Activated CD8-positive, alpha-beta T cell treated with anti-CD3 and anti-CD28 coated beads for 36 hours (primary cell): ENCODE data around the gene THEM4. TPM values are rescaled to one million over a fixed set of nuclear protein-coding genes. Genes with fewer than 3 reads are reported as not detected.
A peak's percentile ranks its signal among the peaks of the same experiment; 100 is the strongest.

Experiments
- ATAC-seq: fragments of 200-7000 bp; cut with Tn5 transposase; one replicate; pipeline ENCODE4 v1.10.0; 2021; ENCODE audit warnings: mild to moderate bottlenecking, moderate library complexity
- CTCF ChIA-PET: fragments of 350-600 bp; sonication (Branson Sonifier 250); formaldehyde crosslinking; loops from one replicate; lab custom pipeline; 2021; ENCODE audit warnings: antibody characterized with exemption; lab: Charles Lee
- POLR2A ChIA-PET: fragments of 350-600 bp; sonication (Branson Sonifier 250); formaldehyde crosslinking; loops from one replicate; lab custom pipeline; 2021; ENCODE audit warnings: antibody characterized with exemption; lab: Charles Lee
- DNase-seq: peaks from one replicate; pipeline ENCODE4 v3.0.0-alpha.2; 2020
- H3K27ac Mint-ChIP-seq: one replicate; pipeline ENCODE4 v1.8.0; 2021; ENCODE audit warnings: mild to moderate bottlenecking, mixed read lengths
- H3K27me3 Mint-ChIP-seq: one replicate; pipeline ENCODE4 v1.8.0; 2021; ENCODE audit warnings: mixed read lengths
- H3K36me3 Mint-ChIP-seq: one replicate; pipeline ENCODE4 v1.8.0; 2021; ENCODE audit warnings: low read depth, mixed read lengths
- H3K4me1 Mint-ChIP-seq: one replicate; pipeline ENCODE4 v1.8.0; 2021; ENCODE audit warnings: low read depth, mixed read lengths
- H3K4me3 Mint-ChIP-seq: one replicate; pipeline ENCODE4 v1.8.0; 2021; ENCODE audit warnings: mild to moderate bottlenecking, moderate library complexity, mixed read lengths
- H3K9me3 Mint-ChIP-seq: one replicate; pipeline ENCODE4 v1.8.0; 2021; ENCODE audit warnings: mixed read lengths
- CTCF ChIP-seq: fragments of 200-600 bp; IDR thresholded peaks from one replicate; pipeline ENCODE4 v1.8.0; 2022; ENCODE audit warnings: antibody characterized with exemption, mild to moderate bottlenecking
- intact Hi-C: fragments of 100-400 bp; cut with micrococcal nuclease; formaldehyde crosslinking; loops from one replicate; pipeline ENCODE4 v1.10.0; 2022
- total RNA-seq, 2 experiments: library from RNA; stranded (reverse); gene quantifications; one replicate each; pipeline ENCODE4 v1.2.3, GENCODE V29; 2021

The THEM4 gene
- total RNA-seq, 2 experiments from 2014 or later: 19.9 to 22.0 TPM

- no peaks in the 10 kb centered on the region for H3K36me3 Mint-ChIP-seq
- ATAC-seq: no peak
- no peak overlapping the region for H3K27ac Mint-ChIP-seq
- H3K27me3 Mint-ChIP-seq: peaks cover 1% of the 10 kb centered on the region
- H3K4me3 Mint-ChIP-seq: no peak overlapping the region
- TF ChIP-seq CTCF: no peak
- H3K4me1 Mint-ChIP-seq: peaks cover 11% of the 10 kb centered on the region
- POLR2A ChIA-PET: interaction anchor here (1.3 kb wide), 1 partner anchor 9 kb away, joined by 7 read pairs; no protein-coding TSS in a partner anchor
- DNase-seq: no peak
- CTCF ChIA-PET: interaction anchor here (0.7 to 13.1 kb wide), 15 partner anchors 10 to 98 kb away, joined by 3 to 287 read pairs (median 6); partner anchors contain the start of genes S100A10 and THEM4
- intact Hi-C loops: no loop called here
- H3K9me3 Mint-ChIP-seq: no peaks in the 10 kb centered on the region
Measured at GRCh38 chr1:151935894-151936602, 26.7 kb upstream of the THEM4 start.

GRCh38 chr1:151935154-151935553 lies 25.8 kb upstream of the THEM4 start:
- ChIA-PET POLR2A (interaction anchor here (0.9 kb wide), 1 partner anchor 67 kb away, joined by 3 read pairs; no protein-coding TSS in a partner anchor), CTCF (interaction anchor here (0.7 to 13.1 kb wide), 18 partner anchors 11 to 99 kb away, joined by 3 to 287 read pairs (median 6); partner anchors contain the start of gene S100A10)
- intact Hi-C loops: no loop called here
- no peak overlapping the region for H3K27ac Mint-ChIP-seq
- no peak for DNase-seq
- H3K27me3 Mint-ChIP-seq: peaks cover 1% of the 10 kb centered on the region
- H3K9me3 Mint-ChIP-seq: no peaks in the 10 kb centered on the region
- H3K4me1 Mint-ChIP-seq: peaks cover 2% of the 10 kb centered on the region
- H3K36me3 Mint-ChIP-seq: no peaks in the 10 kb centered on the region
- H3K4me3 Mint-ChIP-seq: no peak overlapping the region
- ATAC-seq: no peak
- TF ChIP-seq CTCF: no peak

GRCh38 chr1:151934048-151934493 lies 24.8 kb upstream of the THEM4 start:
- CTCF ChIA-PET: interaction anchor here (0.6 to 13.1 kb wide), 31 partner anchors 9 to 299 kb away, joined by 3 to 287 read pairs (median 4); partner anchors contain the start of gene S100A10
- Mint-ChIP-seq H3K27me3 (peaks cover 1% of the 10 kb centered on the region), H3K27ac (no peak overlapping the region), H3K9me3 (no peaks in the 10 kb centered on the region), H3K4me3 (no peak overlapping the region), H3K4me1 (peaks cover 2% of the 10 kb centered on the region), H3K36me3 (no peaks in the 10 kb centered on the region)
- peak; percentile 90 for TF ChIP-seq CTCF
- DNase-seq (peak; percentile 48), ATAC-seq (peak; percentile 87)
- POLR2A ChIA-PET: interaction anchor here (0.7 to 0.9 kb wide), 3 partner anchors 27 to 68 kb away, joined by 3 read pairs; no protein-coding TSS in a partner anchor
- intact Hi-C loops: loop anchor here (5.0 kb wide), 1 partner anchor 63 kb away; no protein-coding TSS in a partner anchor

- POLR2A ChIA-PET: interaction anchor here (2.2 kb wide), 1 partner anchor 14 kb away, joined by 9 read pairs; no protein-coding TSS in a partner anchor
- H3K27ac Mint-ChIP-seq: peak overlapping the region; percentile 36
Measured at GRCh38 chr1:151924691-151925587, 15.6 kb upstream of the THEM4 start.

More at GRCh38 chr1:151924691-151925587, 15.6 kb upstream of the THEM4 start:
- ATAC-seq (peak; percentile 64), DNase-seq (no peak)
- TF ChIP-seq CTCF: no peak
- intact Hi-C loops: no loop called here
- CTCF ChIA-PET: interaction anchor here (0.7 to 5.6 kb wide), 2 partner anchors 9 to 16 kb away, joined by 3 to 30 read pairs; no protein-coding TSS in a partner anchor
- H3K36me3 Mint-ChIP-seq: no peaks in the 10 kb centered on the region
- H3K27me3 Mint-ChIP-seq: no peaks in the 10 kb centered on the region
- no peak overlapping the region for H3K4me3 Mint-ChIP-seq
- peaks cover 16% of the 10 kb centered on the region for H3K4me1 Mint-ChIP-seq
- no peaks in the 10 kb centered on the region for H3K9me3 Mint-ChIP-seq
